Measurements from ENCODE around the gene SLC25A22. TPM values are rescaled to one million over a fixed set of nuclear protein-coding genes. Genes with fewer than 3 reads are reported as not detected.

The SLC25A22 gene
- total and polyA plus RNA-seq, 3 experiments from 2014 or later: 14.1 to 77.0 (median 73.6) TPM

GRCh38 chr11:843086-843734 lies 45.1 kb upstream of the SLC25A22 start:
- Mint-ChIP-seq H3K27me3 (peaks cover 3 to 4% of the 10 kb centered on the region in 2 donors), H3K27ac (peak overlapping the region in 4 of 8 donors; percentile 40 to 81 (median 60)), H3K4me3 (peak overlapping the region; percentile 66 to 91 (median 71)), H3K4me1 (peaks cover 15 to 29% (median 15%) of the 10 kb centered on the region in 3 donors), H3K9me3 (no peaks in the 10 kb centered on the region), H3K36me3 (peaks cover 0 to 28% (median 0%) of the 10 kb centered on the region in 3 donors)
- peak overlapping the region; percentile 74 for H3K27ac ChIP-seq (ENCODE audit: low read depth, low read length)
- no peaks in the 10 kb centered on the region for H3K9me3 ChIP-seq (ENCODE audit: low read length)
- DNase-seq: no peak
- peak overlapping the region; percentile 74 for H3K4me3 ChIP-seq (ENCODE audit: low read length)
- H3K4me1 ChIP-seq (ENCODE audit: insufficient read depth, low read length): peaks cover 29% of the 10 kb centered on the region
- CTCF ChIA-PET: interaction anchor here (0.8 to 2.2 kb wide), 5 partner anchors 9 to 324 kb away, joined by 3 to 7 read pairs (median 3); partner anchors contain the start of gene CD151
- no peaks in the 10 kb centered on the region for H3K36me3 ChIP-seq (ENCODE audit: insufficient read depth, low read length)
- POLR2A ChIA-PET: interaction anchor here (0.6 to 1.7 kb wide), 8 partner anchors 9 to 209 kb away, joined by 3 to 16 read pairs (median 6); partner anchors contain the start of genes PNPLA2 and RPLP2
- no peaks in the 10 kb centered on the region for H3K27me3 ChIP-seq (ENCODE audit: insufficient read depth, low read length, poor library complexity, severe bottlenecking)

- ChIA-PET CTCF (interaction anchor here (0.8 to 2.2 kb wide), 5 partner anchors 8 to 323 kb away, joined by 3 to 7 read pairs (median 3); partner anchors contain the start of gene CD151), POLR2A (interaction anchor here (0.6 to 1.7 kb wide), 5 partner anchors 9 to 33 kb away, joined by 3 to 16 read pairs (median 6); partner anchors contain the start of genes PNPLA2 and RPLP2)
- peak within 1 kb of the TSS; percentile 74 for H3K4me3 ChIP-seq (ENCODE audit: low read length)
- Mint-ChIP-seq H3K27ac (peak within 1 kb of the TSS; percentile 21 to 84 (median 68)), H3K9me3 (no peaks in the 10 kb centered on the region), H3K36me3 (peaks cover 0 to 33% (median 0%) of the 10 kb centered on the region in 3 donors), H3K4me3 (peak within 1 kb of the TSS; percentile 84 to 91 (median 86)), H3K27me3 (peaks cover 3 to 4% of the 10 kb centered on the region in 2 donors), H3K4me1 (peaks cover 15 to 33% (median 15%) of the 10 kb centered on the region in 3 donors)
- peak; percentile 79 to 90 (median 82) for DNase-seq
- no peaks in the 10 kb centered on the region for H3K27me3 ChIP-seq (ENCODE audit: insufficient read depth, low read length, poor library complexity, severe bottlenecking)
- H3K4me1 ChIP-seq (ENCODE audit: insufficient read depth, low read length): peaks cover 29% of the 10 kb centered on the region
- H3K36me3 ChIP-seq (ENCODE audit: insufficient read depth, low read length): no peaks in the 10 kb centered on the region
- peak within 1 kb of the TSS; percentile 74 for H3K27ac ChIP-seq (ENCODE audit: low read depth, low read length)
- H3K9me3 ChIP-seq (ENCODE audit: low read length): no peaks in the 10 kb centered on the region
Measured at GRCh38 chr11:842370-843002, 44.4 kb upstream of the SLC25A22 start, which contains the start of the genes POLR2L and TSPAN4. Gene POLR2L (minus strand): TSS chr11:842529. CDS start chr11:842508, 21 bp downstream. Gene TSPAN4 (plus strand): TSS chr11:842852. CDS start chr11:850305, 7,453 bp downstream.

- H3K27me3 Mint-ChIP-seq: peaks cover 3 to 4% of the 10 kb centered on the region in 2 donors
- no peaks in the 10 kb centered on the region for H3K9me3 Mint-ChIP-seq
- H3K36me3 Mint-ChIP-seq: peaks cover 0 to 35% (median 0%) of the 10 kb centered on the region in 3 donors
- Histone ChIP-seq H3K27ac (ENCODE audit: low read depth, low read length) (peak overlapping the region; percentile 74), H3K27me3 (ENCODE audit: insufficient read depth, low read length, poor library complexity, severe bottlenecking) (no peaks in the 10 kb centered on the region), H3K9me3 (ENCODE audit: low read length) (no peaks in the 10 kb centered on the region), H3K36me3 (ENCODE audit: insufficient read depth, low read length) (no peaks in the 10 kb centered on the region), H3K4me1 (ENCODE audit: insufficient read depth, low read length) (peaks cover 29% of the 10 kb centered on the region), H3K4me3 (ENCODE audit: low read length) (peak overlapping the region; percentile 74)
- DNase-seq: no peak
- POLR2A ChIA-PET: interaction anchor here (0.8 to 1.7 kb wide), 3 partner anchors 14 to 23 kb away, joined by 3 to 16 read pairs (median 4); partner anchors contain the start of gene PNPLA2
- peaks cover 15 to 33% (median 15%) of the 10 kb centered on the region in 3 donors for H3K4me1 Mint-ChIP-seq
- CTCF ChIA-PET: interaction anchor here (1.7 to 2.2 kb wide), 2 partner anchors 9 to 23 kb away, joined by 5 to 6 read pairs; partner anchors contain the start of genes CD151 and PNPLA2
- peak overlapping the region; percentile 21 to 84 (median 57) for H3K27ac Mint-ChIP-seq
- H3K4me3 Mint-ChIP-seq: peak overlapping the region; percentile 82 to 91 (median 86)
Measured at GRCh38 chr11:841981-842369, 43.9 kb upstream of the SLC25A22 start.

DNA sequence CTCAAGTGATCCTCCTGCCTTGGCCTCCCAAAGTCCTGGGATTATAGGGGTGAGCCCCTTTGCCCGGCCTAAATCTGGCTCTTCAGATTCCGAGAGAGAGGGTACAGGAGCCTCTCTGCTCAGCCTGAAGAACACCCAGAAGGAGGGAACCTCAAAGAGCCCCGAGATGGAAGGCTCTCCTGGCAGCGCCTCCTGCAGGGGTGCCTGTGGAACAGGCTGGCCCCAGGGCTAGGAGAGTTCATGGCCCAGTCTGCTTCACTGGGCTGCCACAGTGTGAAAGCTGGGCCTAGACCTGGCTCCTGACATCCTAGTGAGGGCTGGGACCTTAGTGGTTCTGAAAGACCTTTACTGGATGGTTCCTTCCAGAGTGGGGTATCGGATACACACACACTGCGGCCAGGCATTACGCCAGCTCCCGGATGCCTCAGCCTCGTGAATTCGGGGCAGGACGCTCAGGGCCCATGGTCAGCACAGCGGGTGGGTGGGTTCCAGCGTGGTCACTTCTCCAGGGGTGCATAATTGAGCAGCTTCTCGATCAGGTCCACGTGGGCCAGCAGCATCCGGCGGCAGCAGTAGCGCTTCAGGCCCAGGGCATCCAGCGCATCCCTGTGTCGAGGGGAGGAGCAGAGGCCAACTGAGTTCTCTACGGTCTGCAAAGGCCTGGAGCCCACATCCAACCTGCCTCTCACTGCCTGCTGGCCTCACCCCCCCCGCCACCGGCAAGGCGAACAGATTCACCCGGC lies 42.0 kb upstream of the SLC25A22 start:
- DNase-seq: no peak
- Mint-ChIP-seq H3K27me3 (peaks cover 3 to 4% of the 10 kb centered on the region in 2 donors), H3K9me3 (no peaks in the 10 kb centered on the region), H3K27ac (peak overlapping the region in 5 of 8 donors; percentile 24 to 91 (median 69)), H3K4me3 (peak overlapping the region; percentile 23 to 91 (median 85)), H3K36me3 (peaks cover 0 to 37% (median 0%) of the 10 kb centered on the region in 3 donors), H3K4me1 (peaks cover 15 to 35% (median 15%) of the 10 kb centered on the region in 3 donors)
- no peaks in the 10 kb centered on the region for H3K36me3 ChIP-seq (ENCODE audit: insufficient read depth, low read length)
- ChIA-PET CTCF (interaction anchor here (1.1 to 1.7 kb wide), 2 partner anchors 9 to 21 kb away, joined by 3 to 5 read pairs; partner anchors contain the start of gene PNPLA2), POLR2A (interaction anchor here (1.1 kb wide), 1 partner anchor 10 kb away, joined by 3 read pairs; no protein-coding TSS in a partner anchor)
- no peaks in the 10 kb centered on the region for H3K27me3 ChIP-seq (ENCODE audit: insufficient read depth, low read length, poor library complexity, severe bottlenecking)
- H3K4me3 ChIP-seq (ENCODE audit: low read length): no peak overlapping the region
- no peaks in the 10 kb centered on the region for H3K9me3 ChIP-seq (ENCODE audit: low read length)
- no peak overlapping the region for H3K27ac ChIP-seq (ENCODE audit: low read depth, low read length)
- peaks cover 28% of the 10 kb centered on the region for H3K4me1 ChIP-seq (ENCODE audit: insufficient read depth, low read length)

DNA sequence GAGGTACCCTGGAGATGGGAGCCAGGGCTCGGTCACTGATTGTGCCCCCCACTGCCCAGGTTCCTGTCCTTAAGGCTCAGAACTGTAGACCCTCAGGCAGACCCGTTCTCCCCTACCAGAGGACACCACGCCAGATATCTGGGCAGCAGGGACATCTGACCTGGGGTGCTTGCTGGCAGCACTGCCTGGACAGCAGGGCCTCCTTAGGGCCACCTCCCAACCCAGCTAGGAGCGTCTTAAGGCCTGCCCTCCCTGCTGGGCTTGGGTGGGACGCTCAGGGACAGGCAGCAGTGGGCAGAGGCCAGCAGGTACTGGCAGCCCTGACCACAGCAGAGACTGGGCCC lies 41.2 kb upstream of the SLC25A22 start:
- ChIA-PET POLR2A (no interaction called here), CTCF (interaction anchor here (0.5 to 1.1 kb wide), 2 partner anchors 9 to 268 kb away, joined by 3 read pairs; no protein-coding TSS in a partner anchor)
- no peak overlapping the region for H3K4me3 ChIP-seq (ENCODE audit: low read length)
- no peak overlapping the region for H3K27ac ChIP-seq (ENCODE audit: low read depth, low read length)
- Mint-ChIP-seq H3K27ac (peak overlapping the region in 2 of 8 donors; percentile 32 to 80), H3K27me3 (peaks cover 3 to 4% of the 10 kb centered on the region in 2 donors), H3K36me3 (peaks cover 0 to 37% (median 0%) of the 10 kb centered on the region in 3 donors), H3K4me1 (peaks cover 15 to 43% (median 15%) of the 10 kb centered on the region in 3 donors), H3K4me3 (peak overlapping the region in 1 of 7 donors; percentile 89), H3K9me3 (no peaks in the 10 kb centered on the region)
- no peak for DNase-seq
- H3K9me3 ChIP-seq (ENCODE audit: low read length): no peaks in the 10 kb centered on the region
- no peaks in the 10 kb centered on the region for H3K36me3 ChIP-seq (ENCODE audit: insufficient read depth, low read length)
- H3K4me1 ChIP-seq (ENCODE audit: insufficient read depth, low read length): peaks cover 22% of the 10 kb centered on the region
- no peaks in the 10 kb centered on the region for H3K27me3 ChIP-seq (ENCODE audit: insufficient read depth, low read length, poor library complexity, severe bottlenecking)

DNA sequence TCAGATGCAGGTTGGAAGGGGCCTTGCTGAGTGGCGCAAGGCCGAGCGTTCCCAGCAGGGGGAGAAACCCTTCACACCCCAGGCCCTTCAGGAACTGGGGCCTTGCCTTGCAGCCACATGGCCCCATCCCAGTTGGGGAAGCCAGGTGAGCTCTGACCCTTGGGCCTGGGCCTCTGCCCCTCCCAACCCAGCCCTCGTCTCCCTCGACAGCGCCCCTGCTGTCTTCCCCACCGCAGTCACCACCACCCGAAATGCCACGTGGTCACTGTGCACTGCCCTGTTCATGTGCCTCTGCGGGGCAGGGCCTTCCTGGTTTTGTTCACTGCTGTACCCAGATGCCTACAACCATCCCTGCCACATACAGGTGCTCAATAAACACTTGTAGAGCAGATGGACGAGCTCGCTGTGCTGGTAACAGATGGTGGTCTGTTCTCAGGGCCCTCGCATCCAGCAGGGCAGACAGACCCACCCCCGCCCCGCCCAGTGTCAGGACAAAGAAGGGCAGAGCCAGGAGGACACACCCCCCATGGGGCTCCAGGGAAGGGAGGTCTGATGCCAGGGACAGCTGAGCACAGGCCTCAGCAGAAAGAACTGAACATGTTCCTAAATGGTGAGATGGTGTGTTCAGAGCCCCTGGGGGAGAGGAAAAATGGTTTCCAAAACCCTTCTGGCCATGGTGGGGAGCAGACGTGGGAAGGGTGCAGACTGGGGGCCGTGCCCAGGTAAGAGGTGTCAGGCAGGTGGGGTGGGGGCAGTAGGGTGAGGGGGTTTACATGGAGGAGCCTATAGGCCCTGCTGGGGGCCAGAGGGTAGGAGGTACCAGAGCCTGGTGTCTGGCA lies 40.6 kb upstream of the SLC25A22 start:
- Mint-ChIP-seq H3K4me1 (peaks cover 15 to 43% (median 18%) of the 10 kb centered on the region in 3 donors), H3K36me3 (peaks cover 0 to 37% (median 0%) of the 10 kb centered on the region in 3 donors), H3K4me3 (peak overlapping the region in 2 of 7 donors; percentile 60 to 73), H3K27ac (peak overlapping the region in 2 of 8 donors; percentile 32 to 39), H3K9me3 (no peaks in the 10 kb centered on the region), H3K27me3 (peaks cover 3 to 4% of the 10 kb centered on the region in 2 donors)
- no peak for DNase-seq
- Histone ChIP-seq H3K9me3 (ENCODE audit: low read length) (no peaks in the 10 kb centered on the region), H3K4me1 (ENCODE audit: insufficient read depth, low read length) (peaks cover 20% of the 10 kb centered on the region), H3K27ac (ENCODE audit: low read depth, low read length) (no peak overlapping the region), H3K4me3 (ENCODE audit: low read length) (no peak overlapping the region), H3K36me3 (ENCODE audit: insufficient read depth, low read length) (no peaks in the 10 kb centered on the region), H3K27me3 (ENCODE audit: insufficient read depth, low read length, poor library complexity, severe bottlenecking) (no peaks in the 10 kb centered on the region)
- ChIA-PET POLR2A (no interaction called here), CTCF (interaction anchor here (0.5 kb wide), 1 partner anchor 268 kb away, joined by 3 read pairs; no protein-coding TSS in a partner anchor)

All from CD8-positive, alpha-beta memory T cell (primary cell).